H4 (cell line): ENCODE data around the gene ANGPTL5. TPM values are rescaled to one million over a fixed set of nuclear protein-coding genes. Genes with fewer than 3 reads are reported as not detected.
A peak's percentile ranks its signal among the peaks of the same experiment; 100 is the strongest.

Source experiments
- DNase-seq: peaks from one replicate; pipeline ENCODE4 v3.0.0-alpha.2; 2015; ENCODE audit warnings: low spot score
- total RNA-seq: library from RNA; depleted of rRNA; stranded (reverse); fragments of >200 nt; shearing (Covaris generic); gene quantifications from 2 replicates; pipeline ENCODE4 v1.2.3, GENCODE V29; 2014; rRNA removed

ANGPTL5 gene
- total RNA-seq, 1 experiment from 2014 or later, result not detected

- no peak for DNase-seq
Observed at GRCh38 chr11:101889767-101890166, 26.6 kb downstream of the ANGPTL5 start.

GRCh38 chr11:101885631-101886030, 30.7 kb downstream of the ANGPTL5 start:
- no peak for DNase-seq

GRCh38 chr11:101881586-101881985, 34.7 kb downstream of the ANGPTL5 start:
- no peak for DNase-seq

- DNase-seq, result peak; percentile 44
Observed at GRCh38 chr11:101880222-101880621, 36.1 kb downstream of the ANGPTL5 start.

GRCh38 chr11:101872171-101872882, 44.0 kb downstream of the ANGPTL5 start:
- DNase-seq, result no peak

- DNase-seq, result peak; percentile 21
Observed at GRCh38 chr11:101870510-101870909, 45.8 kb downstream of the ANGPTL5 start.

- no peak for DNase-seq
Observed at GRCh38 chr11:101867951-101868350, 48.4 kb downstream of the ANGPTL5 start.

GRCh38 chr11:101866619-101867491, 49.5 kb downstream of the ANGPTL5 start:
- DNase-seq, result no peak

GRCh38 chr11:101864098-101864497, 52.2 kb downstream of the ANGPTL5 start:
- DNase-seq, result no peak

GRCh38 chr11:101863361-101863760, 53.0 kb downstream of the ANGPTL5 start:
- no peak for DNase-seq

GRCh38 chr11:101862391-101863233, 53.7 kb downstream of the ANGPTL5 start:
- peak; percentile 51 for DNase-seq

GRCh38 chr11:101860696-101861427, 55.5 kb downstream of the ANGPTL5 start:
- DNase-seq, result peak; percentile 56

- DNase-seq, result peak; percentile 13
Observed at GRCh38 chr11:101852260-101852659, 64.1 kb downstream of the ANGPTL5 start.

GRCh38 chr11:101848262-101848661, 68.1 kb downstream of the ANGPTL5 start:
- DNase-seq, result no peak

- no peak for DNase-seq
Observed at GRCh38 chr11:101844608-101845007, 71.7 kb downstream of the ANGPTL5 start.

- no peak for DNase-seq
Observed at GRCh38 chr11:101840704-101841103, 75.6 kb downstream of the ANGPTL5 start.

Other genes starting within 250 kb of the ANGPTL5 start
- 1.1 and 1.2 TPM in 2 replicates for gene CEP126, start 1.5 kb downstream of the ANGPTL5 start, total RNA-seq
- gene CFAP300, start 130.9 kb upstream of the ANGPTL5 start, total RNA-seq, result 1.9 and 8.3 TPM in 2 replicates
- 32.0 and 41.1 TPM in 2 replicates for gene YAP1, start 193.9 kb upstream of the ANGPTL5 start, total RNA-seq